ENCODE measurements around the gene CLDN6.

DNA sequence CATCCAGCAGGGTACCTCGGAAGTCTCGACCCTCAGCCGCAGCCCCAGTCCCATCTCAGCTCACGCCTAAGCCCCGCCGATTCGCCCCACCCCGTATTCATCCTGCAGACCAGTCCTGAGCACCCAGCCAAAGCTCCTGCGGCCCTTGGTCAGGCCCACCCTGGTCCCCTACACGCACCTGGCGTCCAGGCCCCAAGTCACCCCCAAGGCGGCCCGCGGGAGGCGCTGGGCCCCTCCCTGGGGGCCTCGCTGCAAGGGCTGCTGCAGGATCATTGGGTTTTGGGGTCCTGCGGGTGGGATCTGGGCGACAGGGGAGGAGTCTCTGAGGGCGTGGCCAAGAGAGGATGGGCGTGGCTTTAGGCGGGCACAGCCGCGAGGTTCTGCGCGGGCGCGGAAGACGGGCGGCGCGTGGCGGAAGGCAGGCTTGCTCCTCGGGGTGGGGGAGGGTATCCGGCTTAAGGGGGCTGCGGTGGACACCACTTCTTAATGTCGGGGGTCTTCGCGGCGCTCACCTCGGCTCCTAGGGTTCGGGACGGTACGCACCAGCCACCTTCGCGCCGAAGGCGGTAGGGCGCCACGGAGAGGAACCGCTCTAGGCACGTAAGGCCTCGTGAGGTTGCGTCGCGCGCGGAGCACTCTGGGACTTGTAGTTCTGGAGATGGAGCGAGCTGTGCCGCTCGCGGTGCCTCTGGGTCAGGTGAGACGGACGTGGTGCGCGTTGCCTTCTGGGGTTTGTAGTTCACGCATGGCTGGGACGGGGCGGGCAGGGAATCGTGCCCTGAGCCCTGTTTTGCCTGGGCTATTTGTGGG, 5.9 kb upstream of the CLDN6 start, which contains the start of the genes HCFC1R1 and THOC6:
- peak in 1 of 4 donors; percentile 53 for TF ChIP-seq POLR2A (IDR thresholded peaks at IDR 0.05)
- no peak for TF ChIP-seq EP300 (IDR thresholded peaks at IDR 0.05)
- no peak for TF ChIP-seq CTCF (IDR thresholded peaks at IDR 0.05)

All from stomach (tissue), 4 donors.